Mesothelial cell of epicardium (in vitro differentiated cells): ENCODE measurements around the gene OBSCN. TPM values are rescaled to one million over a fixed set of nuclear protein-coding genes. Genes with fewer than 3 reads are reported as not detected.

ENCODE experiments used
- DNase-seq, 2 experiments: peaks; one replicate each; pipeline ENCODE4 v3.0.0; 2021; ENCODE audit warnings: low spot score in 2 of 2; ENCODE audit not compliant: unreplicated experiment in 2 of 2
- H3K27ac Mint-ChIP-seq: 2 replicates; pipeline ENCODE4 v1.8.0; 2021; ENCODE audit warnings: mixed read lengths
- H3K27me3 Mint-ChIP-seq: 2 replicates; pipeline ENCODE4 v1.8.0; 2021; ENCODE audit warnings: low read depth, mixed read lengths
- H3K36me3 Mint-ChIP-seq: 2 replicates; pipeline ENCODE4 v1.8.0; 2021; ENCODE audit warnings: mixed read lengths
- H3K4me1 Mint-ChIP-seq: 2 replicates; pipeline ENCODE4 v1.8.0; 2021; ENCODE audit warnings: mixed read lengths
- H3K4me3 Mint-ChIP-seq: 2 replicates; pipeline ENCODE4 v1.8.0; 2021; ENCODE audit warnings: mild to moderate bottlenecking, moderate library complexity, mixed read lengths
- H3K9me3 Mint-ChIP-seq: 2 replicates; pipeline ENCODE4 v1.8.0; 2021; ENCODE audit warnings: mixed read lengths
- CTCF ChIP-seq: fragments of 200-600 bp; sonication (generic); IDR thresholded peaks from one replicate; pipeline ENCODE4 v1.5.0; 2021; ENCODE audit warnings: antibody characterized with exemption; ENCODE audit not compliant: unreplicated experiment
- total RNA-seq: library from RNA; stranded (reverse); gene quantifications from 3 replicates; pipeline ENCODE4 v1.2.1, GENCODE V29; 2021

Gene OBSCN
- total RNA-seq, 1 donor from 2014 or later: 113 TPM

DNA sequence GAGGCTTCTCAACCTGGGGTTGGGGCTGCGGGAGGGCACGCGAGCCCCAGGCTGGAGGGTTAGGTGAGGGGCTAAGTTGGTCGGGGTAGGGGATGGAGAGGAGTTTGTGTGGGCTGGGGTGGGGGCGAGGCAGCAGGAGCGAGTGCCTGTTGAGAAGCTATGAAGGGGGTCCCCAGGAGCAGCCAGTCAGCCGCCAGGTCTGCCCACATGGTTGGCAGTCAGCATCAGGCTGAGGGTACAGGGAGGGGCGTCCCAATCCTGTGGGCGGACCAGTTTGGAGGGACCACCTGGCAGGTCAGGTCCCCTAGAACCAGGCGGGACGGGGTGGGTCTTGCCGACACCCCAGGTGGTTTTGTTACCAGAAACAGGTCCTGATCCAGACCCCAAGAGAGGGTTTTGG is 209.2 kb downstream of the OBSCN start:
- no peak for TF ChIP-seq CTCF
- Mint-ChIP-seq H3K36me3 (no peaks in the 10 kb centered on the region), H3K4me3 (peak overlapping the region; percentile 74), H3K27me3 (no peaks in the 10 kb centered on the region), H3K27ac (peak overlapping the region; percentile 54), H3K4me1 (peaks cover 49% of the 10 kb centered on the region), H3K9me3 (peaks cover 5% of the 10 kb centered on the region)
- no peak for DNase-seq

GRCh38 chr1:228417483-228418203 is 209.8 kb downstream of the OBSCN start:
- Mint-ChIP-seq H3K4me1 (peaks cover 44% of the 10 kb centered on the region), H3K36me3 (no peaks in the 10 kb centered on the region), H3K27me3 (no peaks in the 10 kb centered on the region), H3K4me3 (peak overlapping the region; percentile 74), H3K9me3 (peaks cover 5% of the 10 kb centered on the region), H3K27ac (peak overlapping the region; percentile 54)
- DNase-seq: no peak
- no peak for TF ChIP-seq CTCF

- Mint-ChIP-seq H3K9me3 (peaks cover 5% of the 10 kb centered on the region), H3K27ac (no peak overlapping the region), H3K27me3 (no peaks in the 10 kb centered on the region), H3K4me1 (peaks cover 19% of the 10 kb centered on the region), H3K4me3 (no peak overlapping the region), H3K36me3 (no peaks in the 10 kb centered on the region)
- no peak for DNase-seq
- TF ChIP-seq CTCF: no peak
Observed at GRCh38 chr1:228420968-228421826, 213.4 kb downstream of the OBSCN start.

DNA sequence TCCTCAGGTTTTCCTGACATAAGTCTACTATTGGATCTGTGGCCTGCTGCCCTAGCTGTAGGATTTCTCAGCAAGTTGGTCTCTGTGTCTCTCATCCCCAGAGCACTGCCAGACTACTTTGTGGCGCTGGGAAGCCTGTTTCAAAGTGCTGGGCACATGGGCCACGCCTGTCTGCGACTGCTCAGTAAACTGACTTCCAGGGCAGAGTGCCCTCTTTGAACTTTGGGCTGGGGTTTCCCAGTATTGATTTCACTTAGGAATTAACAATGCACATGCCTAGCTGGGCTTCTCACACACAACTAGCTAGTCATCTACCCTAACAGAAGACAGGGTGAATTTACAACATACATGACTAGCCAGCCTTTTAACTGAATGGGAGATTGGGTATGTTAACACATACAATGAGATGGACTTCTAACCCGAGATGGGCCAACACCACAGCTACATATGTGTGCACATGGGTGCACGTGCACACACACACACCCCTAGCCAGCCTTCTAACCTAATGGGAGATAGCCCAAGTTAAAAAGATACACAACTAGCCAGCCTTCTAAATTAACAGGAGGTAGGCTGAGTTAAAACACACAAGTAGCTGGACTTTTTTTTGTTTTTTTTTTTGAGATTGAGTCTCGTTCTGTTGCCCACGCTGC is 215.7 kb downstream of the OBSCN start:
- Mint-ChIP-seq H3K36me3 (no peaks in the 10 kb centered on the region), H3K9me3 (peaks cover 5% of the 10 kb centered on the region), H3K27ac (no peak overlapping the region), H3K4me3 (no peak overlapping the region), H3K4me1 (peaks cover 3% of the 10 kb centered on the region), H3K27me3 (no peaks in the 10 kb centered on the region)
- no peak for DNase-seq
- no peak for TF ChIP-seq CTCF

DNA sequence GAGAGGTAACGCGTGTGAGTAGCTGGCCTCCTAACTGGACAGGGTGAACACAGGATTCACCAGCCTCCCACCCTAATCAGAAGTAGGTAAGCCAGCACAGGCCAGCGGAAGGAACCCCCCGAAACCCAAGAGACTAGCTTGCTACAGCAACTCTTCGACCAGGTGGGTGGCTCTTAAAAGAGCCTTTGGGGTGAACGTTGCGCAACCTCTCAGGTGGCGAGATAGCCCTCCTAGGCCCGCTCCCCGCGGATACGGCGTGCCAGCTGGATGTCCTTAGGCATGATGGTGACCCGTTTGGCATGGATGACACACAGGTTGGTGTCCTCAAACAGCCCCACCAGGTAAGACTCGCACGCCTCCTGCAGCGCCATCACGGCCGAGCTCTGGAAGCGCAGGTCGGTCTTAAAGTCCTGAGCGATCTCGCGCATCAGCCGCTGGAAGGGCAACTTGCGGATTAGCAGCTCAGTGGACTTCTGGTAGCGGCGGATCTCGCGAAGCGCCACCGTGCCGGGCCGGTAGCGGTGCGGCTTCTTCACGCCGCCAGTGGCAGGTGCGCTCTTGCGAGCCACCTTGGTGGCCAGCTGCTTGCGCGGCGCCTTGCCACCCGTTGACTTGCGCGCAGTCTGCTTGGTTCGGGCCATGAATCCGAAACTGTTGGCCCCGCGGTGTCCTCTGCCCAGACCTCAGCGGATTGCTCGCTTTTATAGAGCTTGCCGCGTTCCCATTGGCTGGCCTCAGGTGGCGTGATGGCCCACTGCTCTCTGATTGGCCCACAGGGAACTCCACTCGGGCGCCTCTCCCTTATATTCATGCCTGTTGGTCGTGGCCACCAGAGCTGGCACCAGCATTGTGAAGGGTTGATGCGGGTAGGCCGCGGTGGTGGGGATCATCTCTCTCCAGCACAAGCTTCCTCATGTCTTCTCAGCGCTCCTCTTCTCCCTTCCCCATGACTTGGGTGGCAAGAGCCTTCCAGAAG is 217.1 kb downstream of the OBSCN start:
- no peak overlapping the region for H3K27ac Mint-ChIP-seq
- no peaks in the 10 kb centered on the region for H3K27me3 Mint-ChIP-seq
- H3K36me3 Mint-ChIP-seq: no peaks in the 10 kb centered on the region
- peaks cover 5% of the 10 kb centered on the region for H3K9me3 Mint-ChIP-seq
- no peak overlapping the region for H3K4me3 Mint-ChIP-seq
- H3K4me1 Mint-ChIP-seq: peaks cover 2% of the 10 kb centered on the region
- no peak for DNase-seq
- no peak for TF ChIP-seq CTCF
